GM18867 (cell line): ENCODE data around the gene BOC.

Experiments used
- ATAC-seq: cut with Tn5 transposase; IDR thresholded peaks from one replicate; pipeline ENCODE4 v1.9.1; 2021; ENCODE audit warnings: mild to moderate bottlenecking, moderate library complexity; ENCODE audit not compliant: unreplicated experiment

Gene BOC

GRCh38 chr3:113249111-113249510 lies 37.8 kb downstream of the BOC start:
- no peak for ATAC-seq

GRCh38 chr3:113249601-113250000 lies 38.2 kb downstream of the BOC start:
- no peak for ATAC-seq

- ATAC-seq = no peak
Observed at GRCh38 chr3:113250566-113250965, 39.2 kb downstream of the BOC start.

- no peak for ATAC-seq
Observed at GRCh38 chr3:113251817-113252216, 40.5 kb downstream of the BOC start.

GRCh38 chr3:113252553-113252952 lies 41.2 kb downstream of the BOC start:
- no peak for ATAC-seq

GRCh38 chr3:113253702-113254101 lies 42.3 kb downstream of the BOC start:
- no peak for ATAC-seq

GRCh38 chr3:113254171-113254947 lies 43.0 kb downstream of the BOC start:
- no peak for ATAC-seq

GRCh38 chr3:113255100-113255853 lies 43.9 kb downstream of the BOC start:
- ATAC-seq = no peak

GRCh38 chr3:113255854-113256615 lies 44.7 kb downstream of the BOC start:
- ATAC-seq = no peak

GRCh38 chr3:113258361-113258760 lies 47.0 kb downstream of the BOC start:
- ATAC-seq = no peak

- ATAC-seq = no peak
Observed at GRCh38 chr3:113259196-113259595, 47.8 kb downstream of the BOC start.

GRCh38 chr3:113261063-113261625 lies 49.8 kb downstream of the BOC start:
- ATAC-seq = no peak

GRCh38 chr3:113261626-113262303 lies 50.4 kb downstream of the BOC start:
- no peak for ATAC-seq

- ATAC-seq = no peak
Observed at GRCh38 chr3:113262304-113262665, 50.9 kb downstream of the BOC start.

- no peak for ATAC-seq
Observed at GRCh38 chr3:113263020-113263419, 51.7 kb downstream of the BOC start.

- ATAC-seq = no peak
Observed at GRCh38 chr3:113263778-113264177, 52.4 kb downstream of the BOC start.

- no peak for ATAC-seq
Observed at GRCh38 chr3:113264283-113265131, 53.1 kb downstream of the BOC start.

GRCh38 chr3:113265231-113265630 lies 53.9 kb downstream of the BOC start:
- ATAC-seq = no peak

- ATAC-seq = no peak
Observed at GRCh38 chr3:113266738-113267137, 55.4 kb downstream of the BOC start.

- ATAC-seq = no peak
Observed at GRCh38 chr3:113268311-113268710, 57.0 kb downstream of the BOC start.
